Kidney (tissue), 14 donors: ENCODE results near the gene HOXC9. TPM values are rescaled to one million over a fixed set of nuclear protein-coding genes. Genes with fewer than 3 reads are reported as not detected.

ENCODE experiments used
- DNase-seq, 5 donors: peaks; one replicate each; pipeline ENCODE4 v3.0.0-alpha.2; 2013 to 2020
- FAIRE-seq: peaks from 2 replicates; lab custom pipeline; 2012; peaks lifted over from hg19 to GRCh38; lab: Jason Lieb, UNC
- H3K27ac ChIP-seq, 2 donors: one replicate each; pipeline ENCODE4 v1.7.0; 2013; ENCODE audit warnings: low read depth in 2 of 2, low read length in 2 of 2, inconsistent platforms in 1 of 2
- H3K27me3 ChIP-seq: one replicate; pipeline ENCODE4 v1.7.1; 2013; ENCODE audit warnings: low read length, inconsistent platforms; ENCODE audit not compliant: control insufficient read depth, insufficient read depth
- H3K36me3 ChIP-seq, 3 donors: one replicate each; pipeline versions ENCODE4 v1.7.0 to v1.7.1; 2013; ENCODE audit warnings: low read length in 3 of 3, control low read depth in 1 of 3, inconsistent platforms in 1 of 3; ENCODE audit not compliant: insufficient read depth in 3 of 3, control insufficient read depth in 2 of 3
- H3K4me1 ChIP-seq, 3 donors: one replicate each; pipeline versions ENCODE4 v1.7.0 to v1.7.1; 2013; ENCODE audit warnings: low read length in 3 of 3, inconsistent platforms in 1 of 3, low read depth in 1 of 3; ENCODE audit not compliant: control insufficient read depth in 2 of 3, insufficient read depth in 2 of 3
- H3K4me3 ChIP-seq, 3 donors: one replicate each; pipeline versions ENCODE4 v1.7.0 to v1.8.1; 2013; ENCODE audit warnings: low read length in 3 of 3, control low read depth in 1 of 3, inconsistent platforms in 1 of 3
- H3K9ac ChIP-seq, 3 donors: one replicate each; pipeline versions ENCODE4 v1.7.0 to v1.7.1; 2013; ENCODE audit warnings: low read length in 3 of 3, control low read depth in 1 of 3, inconsistent platforms in 1 of 3
- H3K9me3 ChIP-seq, 3 donors: one replicate each; pipeline versions ENCODE4 v1.7.0 to v1.7.1; 2013; ENCODE audit warnings: low read length in 3 of 3, control low read depth in 1 of 3, inconsistent platforms in 1 of 3; ENCODE audit not compliant: control insufficient read depth in 2 of 3, insufficient read depth in 1 of 3
- CTCF ChIP-seq: IDR thresholded peaks from 3 replicates; pipeline ENCODE4 v1.5.1; 2012; ENCODE audit warnings: mild to moderate bottlenecking, moderate library complexity, borderline replicate concordance; ENCODE audit not compliant: insufficient read depth; ENCODE audit errors: extremely low read depth
- intact Hi-C: fragments of 100-400 bp; cut with DNase I; formaldehyde crosslinking; loops from one replicate; pipeline ENCODE4 v1.11.1; 2022
- polyA plus RNA-seq: library from polyadenylated mRNA; stranded (reverse); fragments of 350-450 nt; fragmentation: Illumina TruSeq; extraction: RNeasy Lipid Tissue Mini Kit (QIAGEN cat#74804); gene quantifications from one replicate; pipeline ENCODE4 v1.2.3, GENCODE V29; 2014; ENCODE audit warnings: low read depth, low replicate concordance; ENCODE audit not compliant: insufficient read depth
- total RNA-seq: library from RNA; stranded (reverse); fragmentation: NEBNext Ultra II Directional; extraction: Animal tissue kit (Norgen Biotek cat#: 25700); gene quantifications from one replicate; pipeline ENCODE4 v1.2.1, GENCODE V29; 2021
- donor health status: control.
- donor health status: control.
- donor health status: control.
- donor health status: control.
- donor health status: control.
- donor health status: DM: yes; HTN: yes; CAD: no.
- donor health status: Normal renal cell carcinoma (clear cell type).

HOXC9 gene
- total and polyA plus RNA-seq, 2 donors from 2014 or later, result 11.7 to 16.5 TPM

DNA sequence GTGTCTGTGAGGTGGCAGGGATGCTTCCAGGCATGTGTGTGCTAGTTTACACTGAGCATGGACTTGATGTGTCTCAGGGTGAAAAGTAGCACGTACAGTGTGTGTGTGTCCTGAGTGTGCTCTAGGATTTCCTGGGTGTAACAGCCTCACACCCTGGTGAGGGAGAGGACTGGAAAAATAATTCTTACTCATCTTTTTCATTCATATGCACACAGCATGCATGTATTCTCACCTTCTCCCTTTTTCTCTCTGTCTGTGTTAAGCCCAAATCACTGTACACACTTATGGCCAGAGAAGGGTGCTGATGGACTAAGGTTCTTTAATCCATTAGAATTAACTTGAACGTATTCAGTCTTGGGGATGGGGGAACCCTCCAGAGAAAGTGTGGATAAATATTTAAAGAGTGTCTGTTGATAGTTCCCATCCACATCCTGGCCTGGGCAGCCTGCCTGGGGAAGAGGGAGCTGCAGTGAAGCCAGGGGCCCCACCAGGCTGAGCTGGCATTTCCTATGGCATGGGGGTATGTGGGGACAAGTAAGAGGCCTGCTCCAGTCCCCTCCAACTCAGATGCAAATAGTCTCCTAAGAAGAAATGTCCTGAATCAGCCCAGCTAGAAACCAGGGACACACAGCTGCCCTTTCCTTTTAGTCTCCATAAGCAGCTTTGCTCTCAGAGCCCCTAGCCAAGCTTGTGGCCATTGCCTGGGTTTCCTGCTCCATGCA lies 7.7 kb downstream of the HOXC9 start:
- FAIRE-seq (no peak), DNase-seq (peak in 1 of 5 donors; percentile 67)
- H3K4me3 ChIP-seq, result no peak overlapping the region
- intact Hi-C loops, result no loop called here
- H3K36me3 ChIP-seq, result no peaks in the 10 kb centered on the region
- H3K27ac ChIP-seq, result no peak overlapping the region
- no peak for TF ChIP-seq CTCF
- H3K27me3 ChIP-seq, result peaks cover 4% of the 10 kb centered on the region
- no peaks in the 10 kb centered on the region for H3K9me3 ChIP-seq
- H3K9ac ChIP-seq, result no peak overlapping the region
- peaks cover 6 to 24% (median 12%) of the 10 kb centered on the region in 3 donors for H3K4me1 ChIP-seq

DNA sequence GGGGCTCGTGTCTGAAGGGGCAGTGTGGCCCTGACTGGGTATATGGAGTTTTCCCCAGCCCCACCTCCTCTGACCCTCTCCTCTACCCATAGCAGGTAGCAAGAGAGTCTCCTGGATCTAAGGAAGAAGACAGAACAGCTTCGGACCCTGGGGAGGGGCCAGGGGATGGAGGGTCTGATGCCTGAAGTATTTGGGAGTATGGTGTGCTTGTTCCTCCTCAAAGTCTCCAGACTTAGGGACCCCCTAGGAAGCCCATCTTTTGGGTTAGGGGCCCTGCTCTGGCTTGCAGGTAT lies 8.2 kb downstream of the HOXC9 start:
- Histone ChIP-seq H3K9me3 (no peaks in the 10 kb centered on the region), H3K4me3 (no peak overlapping the region), H3K27me3 (peaks cover 4% of the 10 kb centered on the region), H3K27ac (no peak overlapping the region), H3K9ac (no peak overlapping the region), H3K4me1 (peaks cover 6 to 29% (median 16%) of the 10 kb centered on the region in 3 donors), H3K36me3 (no peaks in the 10 kb centered on the region)
- DNase-seq, result peak in 1 of 5 donors; percentile 34
- no peak for FAIRE-seq
- intact Hi-C loops, result no loop called here
- TF ChIP-seq CTCF, result no peak

DNA sequence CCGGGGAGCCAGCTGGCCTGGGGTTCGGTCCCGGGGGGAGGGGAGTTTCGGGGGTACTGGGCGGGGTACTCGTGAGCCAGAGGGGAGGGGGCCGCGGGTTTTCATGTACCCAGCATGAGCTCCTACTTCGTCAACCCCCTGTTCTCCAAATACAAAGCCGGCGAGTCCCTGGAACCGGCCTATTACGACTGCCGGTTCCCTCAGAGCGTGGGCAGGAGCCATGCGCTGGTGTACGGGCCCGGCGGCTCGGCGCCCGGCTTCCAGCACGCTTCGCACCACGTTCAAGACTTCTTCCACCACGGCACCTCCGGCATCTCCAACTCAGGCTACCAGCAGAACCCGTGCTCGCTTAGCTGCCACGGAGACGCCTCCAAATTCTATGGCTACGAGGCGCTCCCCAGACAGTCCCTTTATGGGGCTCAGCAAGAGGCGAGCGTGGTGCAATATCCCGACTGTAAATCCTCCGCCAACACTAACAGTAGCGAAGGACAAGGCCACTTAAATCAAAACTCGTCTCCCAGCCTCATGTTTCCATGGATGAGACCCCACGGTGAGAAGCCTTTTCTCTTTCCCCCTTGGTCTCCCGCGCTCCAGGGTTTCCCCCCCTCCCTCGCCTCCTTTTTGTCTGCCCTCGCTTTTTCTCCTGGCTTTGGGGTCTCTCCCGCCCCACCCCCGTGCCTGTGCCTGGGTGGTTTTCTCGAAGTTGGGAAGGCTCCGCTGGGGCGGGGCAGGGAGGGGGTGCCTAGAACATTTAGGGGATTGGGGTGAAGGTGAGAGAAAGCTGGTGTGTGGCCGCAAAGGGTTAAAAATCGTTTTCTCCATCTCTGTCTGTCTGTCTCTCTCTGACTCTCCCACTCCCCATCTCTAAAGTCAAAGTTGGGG lies 9.5 kb downstream of the HOXC9 start:
- TF ChIP-seq CTCF, result no peak
- H3K9ac ChIP-seq, result peak overlapping the region in 2 of 3 donors; percentile 48 to 65
- peaks cover 4 to 29% (median 19%) of the 10 kb centered on the region in 3 donors for H3K4me1 ChIP-seq
- FAIRE-seq, result no peak
- peak overlapping the region; percentile 33 to 67 for H3K27ac ChIP-seq
- H3K36me3 ChIP-seq, result no peaks in the 10 kb centered on the region
- peak overlapping the region; percentile 49 to 59 (median 51) for H3K4me3 ChIP-seq
- peaks cover 4% of the 10 kb centered on the region for H3K27me3 ChIP-seq
- intact Hi-C loops, result loop anchor here (5.0 kb wide), 1 partner anchor 188 kb away; no protein-coding TSS in a partner anchor
- DNase-seq, result peak in 1 of 5 donors; percentile 67
- H3K9me3 ChIP-seq, result no peaks in the 10 kb centered on the region
